WERI-Rb-1 (cell line): ENCODE measurements around the gene CPNE7.

Experiments used
- DNase-seq: peaks from one replicate; pipeline ENCODE4 v3.0.0-alpha.2; 2020
- H3K27ac ChIP-seq: fragments of 250-450 bp; sonication (Bioruptor Pico); 2 replicates; pipeline ENCODE4 v1.5.1; 2020; ENCODE audit warnings: mild to moderate bottlenecking, moderate library complexity
- H3K27me3 ChIP-seq: fragments of 250-450 bp; sonication (Bioruptor Pico); 2 replicates; pipeline ENCODE4 v1.5.1; 2021; ENCODE audit warnings: mild to moderate bottlenecking, low read depth, moderate library complexity; ENCODE audit not compliant: insufficient read depth, severe bottlenecking
- H3K36me3 ChIP-seq: fragments of 250-450 bp; sonication (Bioruptor Pico); 2 replicates; pipeline ENCODE4 v1.5.1; 2020; ENCODE audit warnings: mild to moderate bottlenecking, moderate library complexity
- H3K4me3 ChIP-seq: 2 replicates; pipeline ENCODE4 v1.5.1; 2011; ENCODE audit warnings: low read depth, mild to moderate bottlenecking, control low read depth, low read length
- H3K9me3 ChIP-seq: fragments of 250-450 bp; sonication (Bioruptor Pico); 2 replicates; pipeline ENCODE4 v1.5.1; 2021; ENCODE audit warnings: mild to moderate bottlenecking, moderate library complexity; ENCODE audit not compliant: severe bottlenecking
- CTCF ChIP-seq: IDR thresholded peaks from 2 replicates; pipeline ENCODE4 v1.5.1; 2011; ENCODE audit warnings: low read depth, mild to moderate bottlenecking, control low read depth, inconsistent platforms, low read length

The CPNE7 gene

GRCh38 chr16:89544113-89544512 lies 31.4 kb upstream of the CPNE7 start:
- Histone ChIP-seq H3K27ac (no peak overlapping the region), H3K9me3 (no peaks in the 10 kb centered on the region), H3K4me3 (no peak overlapping the region), H3K36me3 (no peaks in the 10 kb centered on the region), H3K27me3 (no peaks in the 10 kb centered on the region)
- no peak for DNase-seq
- no peak for TF ChIP-seq CTCF

- no peak overlapping the region for H3K27ac ChIP-seq
- no peaks in the 10 kb centered on the region for H3K9me3 ChIP-seq
- H3K4me3 ChIP-seq = no peak overlapping the region
- H3K27me3 ChIP-seq = no peaks in the 10 kb centered on the region
- H3K36me3 ChIP-seq = no peaks in the 10 kb centered on the region
- no peak for DNase-seq
- no peak for TF ChIP-seq CTCF
Measured at GRCh38 chr16:89544713-89545043, 30.9 kb upstream of the CPNE7 start.

GRCh38 chr16:89545044-89545830 lies 30.3 kb upstream of the CPNE7 start:
- H3K27ac ChIP-seq = no peak overlapping the region
- no peak overlapping the region for H3K4me3 ChIP-seq
- no peaks in the 10 kb centered on the region for H3K36me3 ChIP-seq

GRCh38 chr16:89545831-89546574 lies 29.6 kb upstream of the CPNE7 start:
- H3K27ac ChIP-seq = no peak overlapping the region
- H3K9me3 ChIP-seq = no peaks in the 10 kb centered on the region
- no peak for TF ChIP-seq CTCF
- no peaks in the 10 kb centered on the region for H3K27me3 ChIP-seq
- no peaks in the 10 kb centered on the region for H3K36me3 ChIP-seq
- no peak overlapping the region for H3K4me3 ChIP-seq
- no peak for DNase-seq

More at GRCh38 chr16:89545044-89545830, 30.3 kb upstream of the CPNE7 start:
- Histone ChIP-seq H3K27me3 (no peaks in the 10 kb centered on the region), H3K9me3 (no peaks in the 10 kb centered on the region)
- no peak for DNase-seq
- no peak for TF ChIP-seq CTCF

- Histone ChIP-seq H3K27me3 (no peaks in the 10 kb centered on the region), H3K36me3 (no peaks in the 10 kb centered on the region), H3K4me3 (no peak overlapping the region), H3K27ac (no peak overlapping the region), H3K9me3 (no peaks in the 10 kb centered on the region)
- TF ChIP-seq CTCF = no peak
- DNase-seq = no peak
Measured at GRCh38 chr16:89546781-89547180, 28.8 kb upstream of the CPNE7 start.
